ENCODE results near the gene INPP5D. TPM values are rescaled to one million over a fixed set of nuclear protein-coding genes. Genes with fewer than 3 reads are reported as not detected.

Gene INPP5D
- total RNA-seq, 2 experiments from 2014 or later, result 79.5 to 92.6 TPM

DNA sequence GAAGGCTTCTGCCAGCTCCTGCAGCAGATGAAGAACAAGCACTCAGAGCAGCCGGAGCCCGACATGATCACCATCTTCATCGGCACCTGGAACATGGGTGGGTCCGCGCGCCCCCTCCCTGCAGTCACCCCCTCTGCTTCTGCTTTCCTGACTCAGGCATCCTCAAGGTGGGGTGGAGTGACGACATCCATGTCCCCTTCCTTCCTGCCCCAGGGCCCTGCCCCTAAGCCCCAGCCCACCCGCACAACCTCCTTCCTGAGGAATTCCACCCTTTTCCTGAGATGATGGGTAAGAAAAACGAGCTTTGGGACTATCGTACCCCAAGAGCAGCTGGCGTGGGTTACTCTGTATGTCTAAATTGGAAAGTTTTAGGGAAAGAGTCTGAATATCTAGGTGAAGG, 101.6 kb downstream of the INPP5D start:
- DNase-seq (ENCODE audit: low spot score), result no peak
- Histone ChIP-seq H3K36me3 (ENCODE audit: insufficient read depth, low read length) (peaks cover 81% of the 10 kb centered on the region), H3K27ac (ENCODE audit: low read depth, low read length, poor library complexity, severe bottlenecking) (no peak overlapping the region), H3K4me3 (ENCODE audit: low read depth, low read length, poor library complexity, severe bottlenecking) (no peak overlapping the region), H3K79me2 (ENCODE audit: insufficient read depth, low read depth, low read length) (no peaks in the 10 kb centered on the region), H3K9me3 (ENCODE audit: low read length) (no peaks in the 10 kb centered on the region), H4K20me1 (ENCODE audit: insufficient read depth, low read length) (no peaks in the 10 kb centered on the region), H3K4me1 (ENCODE audit: insufficient read depth, low read length, poor library complexity, severe bottlenecking) (no peaks in the 10 kb centered on the region), H2AFZ (ENCODE audit: low read length) (no peak overlapping the region), H3K9me2 (ENCODE audit: insufficient read depth, low read length) (no peaks in the 10 kb centered on the region), H3K4me2 (ENCODE audit: low read length) (no peak overlapping the region)
- POLR2A ChIA-PET, result interaction anchor here (1.0 kb wide), 1 partner anchor 30 kb away, joined by 3 read pairs; no protein-coding TSS in a partner anchor
- TF ChIP-seq, protein P1, sequence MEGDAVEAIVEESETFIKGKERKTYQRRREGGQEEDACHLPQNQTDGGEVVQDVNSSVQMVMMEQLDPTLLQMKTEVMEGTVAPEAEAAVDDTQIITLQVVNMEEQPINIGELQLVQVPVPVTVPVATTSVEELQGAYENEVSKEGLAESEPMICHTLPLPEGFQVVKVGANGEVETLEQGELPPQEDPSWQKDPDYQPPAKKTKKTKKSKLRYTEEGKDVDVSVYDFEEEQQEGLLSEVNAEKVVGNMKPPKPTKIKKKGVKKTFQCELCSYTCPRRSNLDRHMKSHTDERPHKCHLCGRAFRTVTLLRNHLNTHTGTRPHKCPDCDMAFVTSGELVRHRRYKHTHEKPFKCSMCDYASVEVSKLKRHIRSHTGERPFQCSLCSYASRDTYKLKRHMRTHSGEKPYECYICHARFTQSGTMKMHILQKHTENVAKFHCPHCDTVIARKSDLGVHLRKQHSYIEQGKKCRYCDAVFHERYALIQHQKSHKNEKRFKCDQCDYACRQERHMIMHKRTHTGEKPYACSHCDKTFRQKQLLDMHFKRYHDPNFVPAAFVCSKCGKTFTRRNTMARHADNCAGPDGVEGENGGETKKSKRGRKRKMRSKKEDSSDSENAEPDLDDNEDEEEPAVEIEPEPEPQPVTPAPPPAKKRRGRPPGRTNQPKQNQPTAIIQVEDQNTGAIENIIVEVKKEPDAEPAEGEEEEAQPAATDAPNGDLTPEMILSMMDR (conservative IDR thresholded peaks at IDR 0.05; ENCODE audit: low read length), result no peak
- TF ChIP-seq EZH2phosphoT487 (IDR thresholded peaks at IDR 0.05; ENCODE audit: borderline replicate concordance, low read depth, low read length), result no peak
- no TSS peak for BruUV-seq (replicated peaks)
- CTCF ChIA-PET (ENCODE audit: unreplicated experiment), result interaction anchor here (0.6 kb wide), 1 partner anchor 222 kb away, joined by 3 read pairs; no protein-coding TSS in a partner anchor
- intact Hi-C loops (cut with micrococcal nuclease; ENCODE audit: unreplicated experiment), result no loop called here

DNA sequence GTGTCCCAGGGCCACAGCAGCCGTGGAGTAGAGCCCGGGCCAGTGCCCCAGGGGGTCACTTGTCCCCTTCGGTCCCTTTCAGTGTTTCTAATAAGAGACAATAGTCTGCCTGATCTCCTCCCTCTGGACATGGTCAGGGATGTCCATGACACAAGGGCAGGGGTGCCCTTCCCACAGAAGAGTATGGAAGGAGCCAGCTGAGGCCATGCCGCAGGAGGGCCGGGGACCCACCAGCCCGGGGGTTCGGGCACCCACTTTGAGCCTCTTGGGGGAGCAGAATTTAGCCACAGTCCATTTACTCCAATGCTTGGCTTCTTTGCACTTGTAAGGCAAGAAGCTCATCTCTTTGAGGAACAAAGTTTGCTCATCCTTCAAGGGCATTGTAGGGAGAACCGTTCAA, 102.6 kb downstream of the INPP5D start:
- Histone ChIP-seq H3K4me2 (ENCODE audit: low read length) (no peak overlapping the region), H3K9me3 (ENCODE audit: low read length) (no peaks in the 10 kb centered on the region), H3K4me3 (ENCODE audit: low read depth, low read length, poor library complexity, severe bottlenecking) (no peak overlapping the region), H3K27ac (ENCODE audit: low read depth, low read length, poor library complexity, severe bottlenecking) (no peak overlapping the region), H2AFZ (ENCODE audit: low read length) (no peak overlapping the region), H3K9me2 (ENCODE audit: insufficient read depth, low read length) (no peaks in the 10 kb centered on the region), H4K20me1 (ENCODE audit: insufficient read depth, low read length) (no peaks in the 10 kb centered on the region), H3K4me1 (ENCODE audit: insufficient read depth, low read length, poor library complexity, severe bottlenecking) (no peaks in the 10 kb centered on the region), H3K79me2 (ENCODE audit: insufficient read depth, low read depth, low read length) (no peaks in the 10 kb centered on the region), H3K36me3 (ENCODE audit: insufficient read depth, low read length) (peaks cover 72% of the 10 kb centered on the region)
- intact Hi-C loops (cut with micrococcal nuclease; ENCODE audit: unreplicated experiment), result no loop called here
- TF ChIP-seq EZH2phosphoT487 (IDR thresholded peaks at IDR 0.05; ENCODE audit: borderline replicate concordance, low read depth, low read length), result no peak
- TF ChIP-seq, protein P1 (conservative IDR thresholded peaks at IDR 0.05; ENCODE audit: low read length), result no peak
- POLR2A ChIA-PET, result interaction anchor here (1.0 kb wide), 2 partner anchors 23 to 31 kb away, joined by 3 to 4 read pairs; no protein-coding TSS in a partner anchor
- CTCF ChIA-PET (ENCODE audit: unreplicated experiment), result no interaction called here
- no peak for DNase-seq (ENCODE audit: low spot score)
- no TSS peak for BruUV-seq (replicated peaks)

DNA sequence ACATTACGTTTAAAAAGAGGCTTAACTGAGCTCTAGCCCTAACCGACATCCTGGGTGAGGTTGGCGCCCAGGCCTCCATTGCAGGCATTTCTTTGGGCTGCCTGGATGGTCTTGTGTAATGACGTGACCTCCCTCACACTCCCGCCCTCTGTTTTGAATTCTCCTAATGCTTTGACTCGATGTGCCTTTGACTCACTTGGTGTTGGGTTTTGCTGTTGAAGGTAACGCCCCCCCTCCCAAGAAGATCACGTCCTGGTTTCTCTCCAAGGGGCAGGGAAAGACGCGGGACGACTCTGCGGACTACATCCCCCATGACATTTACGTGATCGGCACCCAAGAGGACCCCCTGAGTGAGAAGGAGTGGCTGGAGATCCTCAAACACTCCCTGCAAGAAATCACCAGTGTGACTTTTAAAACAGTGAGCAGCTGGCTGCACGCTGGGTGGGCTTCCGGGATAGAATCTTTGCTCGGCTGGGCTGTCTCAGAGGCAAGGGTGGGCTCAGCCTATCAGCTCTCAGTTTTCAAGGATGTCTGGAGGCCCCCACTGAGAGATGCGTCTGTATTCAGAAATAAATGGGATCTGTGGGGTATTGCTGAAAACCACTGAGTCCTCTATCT, 103.5 kb downstream of the INPP5D start:
- ChIA-PET POLR2A (no interaction called here), CTCF (ENCODE audit: unreplicated experiment) (no interaction called here)
- Histone ChIP-seq H3K9me3 (ENCODE audit: low read length) (no peaks in the 10 kb centered on the region), H3K4me1 (ENCODE audit: insufficient read depth, low read length, poor library complexity, severe bottlenecking) (no peaks in the 10 kb centered on the region), H2AFZ (ENCODE audit: low read length) (no peak overlapping the region), H3K36me3 (ENCODE audit: insufficient read depth, low read length) (peaks cover 69% of the 10 kb centered on the region), H3K27ac (ENCODE audit: low read depth, low read length, poor library complexity, severe bottlenecking) (no peak overlapping the region), H3K79me2 (ENCODE audit: insufficient read depth, low read depth, low read length) (no peaks in the 10 kb centered on the region), H4K20me1 (ENCODE audit: insufficient read depth, low read length) (no peaks in the 10 kb centered on the region), H3K9me2 (ENCODE audit: insufficient read depth, low read length) (no peaks in the 10 kb centered on the region), H3K4me3 (ENCODE audit: low read depth, low read length, poor library complexity, severe bottlenecking) (no peak overlapping the region), H3K4me2 (ENCODE audit: low read length) (no peak overlapping the region)
- BruUV-seq (replicated peaks), result no TSS peak
- TF ChIP-seq, protein P1 (conservative IDR thresholded peaks at IDR 0.05; ENCODE audit: low read length), result no peak
- no peak for TF ChIP-seq EZH2phosphoT487 (IDR thresholded peaks at IDR 0.05; ENCODE audit: borderline replicate concordance, low read depth, low read length)
- intact Hi-C loops (cut with micrococcal nuclease; ENCODE audit: unreplicated experiment), result no loop called here
- DNase-seq (ENCODE audit: low spot score), result no peak

Measured in OCI-LY7 (cell line).